NCI-H748 (cell line): ENCODE measurements around the gene AGXT2.
A peak's percentile ranks its signal among the peaks of the same experiment; 100 is the strongest.
"Not testable (repeated sequence)": the region's sequence is repeated elsewhere in the genome, so short reads cannot be mapped to it uniquely, and the experiment has no call there.

Source experiments
- DNase-seq: peaks from one replicate; lab custom pipeline; 2025; ENCODE audit not compliant: unreplicated experiment; lab: John Stamatoyannopoulos, UW

AGXT2 gene

GRCh38 chr5:34976347-34976746 is 71.4 kb downstream of the AGXT2 start:
- DNase-seq = no peak

DNA sequence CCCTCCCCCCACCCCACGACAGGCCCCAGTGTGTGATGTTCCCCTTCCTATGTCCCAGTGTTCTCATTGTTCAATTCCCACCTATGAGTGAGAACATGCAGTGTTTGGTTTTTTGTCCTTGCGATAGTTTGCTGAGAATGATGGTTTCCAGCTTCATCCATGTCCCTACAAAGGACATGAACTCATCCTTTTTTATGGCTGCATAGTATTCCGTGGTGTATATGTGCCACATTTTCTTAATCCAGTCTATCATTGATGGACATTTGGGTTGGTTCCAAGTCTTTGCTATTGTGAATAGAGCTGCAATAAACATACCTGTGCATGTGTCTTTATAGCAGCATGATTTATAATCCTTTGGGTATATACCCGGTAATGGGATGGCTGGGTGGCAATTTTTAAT is 76.1 kb downstream of the AGXT2 start:
- DNase-seq = not testable (repeated sequence)

GRCh38 chr5:34970552-34970951 is 77.2 kb downstream of the AGXT2 start:
- DNase-seq = no peak

GRCh38 chr5:34968258-34968657 is 79.5 kb downstream of the AGXT2 start:
- DNase-seq = no peak

- no peak for DNase-seq
These were observed 80.2 kb downstream of the AGXT2 start for GRCh38 chr5:34967540-34967939.

GRCh38 chr5:34959323-34959722 is 88.4 kb downstream of the AGXT2 start:
- no peak for DNase-seq

- DNase-seq = peak; percentile 49
These were observed 89.7 kb downstream of the AGXT2 start for GRCh38 chr5:34957857-34958690.

- no peak for DNase-seq
These were observed 90.4 kb downstream of the AGXT2 start for GRCh38 chr5:34957321-34957720.
